Hepatic stellate cell (primary cell): ENCODE data around the gene CACNB2.
"Not testable (repeated sequence)": the region's sequence is repeated elsewhere in the genome, so short reads cannot be mapped to it uniquely, and the experiment has no call there.

Source experiments
- DNase-seq: peaks from one replicate; pipeline ENCODE4 v3.0.0; 2011; ENCODE audit warnings: low spot score

CACNB2 gene

DNA sequence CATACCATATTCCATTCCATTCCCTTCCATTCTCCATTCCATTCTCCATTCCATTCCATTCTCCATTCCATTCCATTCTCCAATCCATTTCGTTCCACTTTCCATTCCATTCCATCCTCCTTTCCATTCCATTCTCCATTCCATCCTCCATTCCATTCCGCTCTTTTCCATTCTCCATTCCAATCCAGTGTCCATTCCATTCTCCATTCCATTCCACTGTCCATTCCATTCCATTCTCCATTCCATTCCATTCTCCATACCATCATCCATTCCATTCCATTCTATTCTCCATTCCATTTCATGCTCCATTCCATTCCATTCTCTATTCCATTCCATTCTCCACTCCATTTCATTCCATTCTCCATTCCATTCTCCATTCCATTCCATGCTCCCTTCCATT is 430.2 kb downstream of the CACNB2 start:
- not testable (repeated sequence) for DNase-seq

DNA sequence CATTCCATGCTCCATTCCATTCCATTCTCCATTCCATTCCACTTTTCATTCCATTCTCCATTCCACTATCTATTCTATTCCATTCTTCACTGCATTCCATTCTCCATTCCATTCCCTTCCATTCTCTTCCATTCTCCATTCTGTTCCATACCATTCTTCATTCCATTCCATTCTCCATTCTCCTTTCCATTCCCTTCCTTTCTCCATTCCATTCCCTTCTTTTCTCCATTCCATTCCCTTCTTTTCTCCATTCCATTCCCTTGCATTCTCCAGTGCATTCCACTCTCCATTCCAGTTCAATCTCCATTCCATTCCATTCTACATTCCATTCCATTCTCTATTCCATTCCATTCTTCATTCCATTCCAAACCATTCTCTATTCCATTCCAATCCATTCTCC is 430.9 kb downstream of the CACNB2 start:
- DNase-seq = no peak

DNA sequence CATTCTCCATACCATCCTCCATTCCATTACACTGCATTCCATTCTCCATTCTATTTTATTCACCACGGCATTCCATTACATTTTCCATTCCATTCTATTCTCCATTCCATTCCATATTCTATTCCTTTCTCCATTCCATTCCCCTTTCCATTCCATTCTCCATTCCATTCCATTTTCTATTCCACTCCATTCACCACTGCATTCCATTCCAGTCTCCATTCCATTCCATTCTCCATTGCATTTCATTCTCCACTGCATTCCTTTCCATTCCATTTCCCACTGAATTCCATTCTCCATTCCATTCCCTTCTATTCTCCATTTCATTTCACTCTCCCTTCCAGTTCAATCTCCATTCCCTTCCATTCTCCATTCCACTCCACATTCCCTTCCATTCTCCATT is 431.6 kb downstream of the CACNB2 start:
- no peak for DNase-seq

DNA sequence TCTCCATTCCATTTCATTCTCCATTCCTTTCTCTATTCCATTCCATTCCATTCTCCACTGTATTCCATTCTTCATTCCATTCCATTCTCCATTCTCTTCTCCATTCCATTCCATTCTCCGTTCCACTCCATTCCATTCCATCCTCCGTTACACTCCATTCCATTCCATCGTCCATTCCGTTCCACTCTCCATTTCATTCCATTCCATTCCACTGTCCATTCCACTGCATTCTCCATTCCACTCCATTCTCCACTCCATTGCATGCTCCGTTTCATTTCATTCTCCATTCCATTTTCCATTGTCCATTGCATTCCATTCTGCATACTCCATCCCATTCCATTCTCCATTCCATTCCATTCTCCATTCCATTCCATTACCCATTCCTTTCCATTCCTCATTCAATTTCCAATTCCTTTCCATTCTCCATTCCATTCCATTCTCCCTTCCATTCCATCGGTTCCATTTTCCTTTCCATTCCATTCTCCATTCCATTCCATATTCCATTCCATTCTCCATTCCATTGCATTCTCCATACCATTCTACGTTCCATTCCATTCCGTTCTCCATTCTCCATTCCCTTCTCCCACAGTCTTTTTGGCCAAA is 432.8 kb downstream of the CACNB2 start:
- no peak for DNase-seq

DNA sequence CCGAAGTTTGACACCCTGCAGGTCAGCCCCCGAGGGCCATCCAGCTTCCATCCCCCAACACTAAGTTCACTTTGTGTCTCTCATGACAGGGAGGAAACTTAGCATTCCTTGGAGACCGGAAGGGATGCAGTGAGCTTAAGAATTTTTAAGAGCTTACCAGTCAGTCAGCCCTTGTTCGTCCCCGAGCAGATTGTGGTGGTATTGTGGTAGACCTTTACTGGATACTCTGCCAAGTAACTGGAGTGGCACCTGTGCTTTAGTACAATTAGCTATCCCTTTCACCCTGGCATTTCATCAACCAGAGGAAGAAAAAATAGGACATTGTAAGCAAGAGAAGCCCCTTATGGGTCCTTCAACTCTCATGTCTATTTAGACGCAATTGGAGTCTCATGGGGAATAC is 436.4 kb downstream of the CACNB2 start:
- DNase-seq = no peak

DNA sequence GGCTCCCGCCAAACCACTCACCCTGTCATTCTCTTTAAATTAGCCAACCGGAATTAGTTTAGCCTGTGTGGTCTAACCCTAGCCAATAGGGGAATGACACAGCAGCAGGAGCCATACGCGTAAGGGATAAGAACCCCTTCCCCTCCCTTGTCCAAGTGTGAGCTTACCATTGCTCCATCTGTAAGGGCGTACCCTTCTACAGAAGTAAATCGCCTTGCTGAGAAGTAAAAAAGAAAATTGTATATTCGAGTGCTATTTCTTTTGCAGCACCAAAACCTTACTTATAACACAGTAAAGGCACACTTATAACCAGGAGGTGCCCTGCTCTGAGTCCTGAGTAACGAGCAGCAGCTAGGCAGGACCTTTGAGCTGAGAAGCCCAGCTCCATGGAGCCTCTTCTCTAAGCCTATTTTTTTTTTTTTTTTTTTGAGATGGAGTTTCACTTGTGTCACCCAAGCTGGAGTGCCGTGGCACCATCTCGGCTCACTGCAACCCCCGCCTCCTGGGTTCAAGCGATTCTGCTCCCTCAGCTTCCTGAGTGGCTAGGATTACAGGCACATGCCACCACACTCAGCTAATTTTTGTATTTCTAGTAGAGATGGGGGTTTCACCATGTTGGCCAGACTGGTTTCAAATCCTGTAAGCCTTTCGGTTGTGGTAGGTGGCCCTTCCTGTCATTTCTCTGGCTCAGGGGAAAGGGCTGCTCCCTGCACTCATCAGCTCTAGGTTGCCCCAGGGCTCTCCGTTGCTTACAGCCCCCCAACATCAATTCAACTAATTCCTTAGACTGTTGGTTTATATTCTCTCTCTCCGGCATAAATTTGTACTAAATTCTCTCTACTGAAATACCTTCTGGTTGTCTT is 437.8 kb downstream of the CACNB2 start:
- no peak for DNase-seq

DNA sequence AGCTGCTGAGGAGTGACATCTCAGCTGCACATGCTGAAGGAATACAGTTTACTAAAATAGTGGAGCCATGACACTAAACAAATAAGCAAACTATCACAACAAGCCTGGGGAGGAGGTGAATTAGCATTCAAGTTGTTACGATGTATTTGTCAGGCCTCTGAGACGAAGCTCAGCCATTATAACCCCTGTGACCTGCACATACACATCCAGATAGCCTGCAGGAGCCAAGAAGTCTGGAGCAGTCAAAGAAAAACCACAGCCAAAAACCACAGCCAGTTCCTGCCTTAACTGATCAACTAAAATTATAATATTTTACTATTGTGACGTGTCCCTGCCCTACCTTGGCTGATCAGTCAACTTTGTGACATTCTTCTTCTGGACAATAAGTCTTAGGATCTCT is 442.6 kb downstream of the CACNB2 start:
- no peak for DNase-seq

DNA sequence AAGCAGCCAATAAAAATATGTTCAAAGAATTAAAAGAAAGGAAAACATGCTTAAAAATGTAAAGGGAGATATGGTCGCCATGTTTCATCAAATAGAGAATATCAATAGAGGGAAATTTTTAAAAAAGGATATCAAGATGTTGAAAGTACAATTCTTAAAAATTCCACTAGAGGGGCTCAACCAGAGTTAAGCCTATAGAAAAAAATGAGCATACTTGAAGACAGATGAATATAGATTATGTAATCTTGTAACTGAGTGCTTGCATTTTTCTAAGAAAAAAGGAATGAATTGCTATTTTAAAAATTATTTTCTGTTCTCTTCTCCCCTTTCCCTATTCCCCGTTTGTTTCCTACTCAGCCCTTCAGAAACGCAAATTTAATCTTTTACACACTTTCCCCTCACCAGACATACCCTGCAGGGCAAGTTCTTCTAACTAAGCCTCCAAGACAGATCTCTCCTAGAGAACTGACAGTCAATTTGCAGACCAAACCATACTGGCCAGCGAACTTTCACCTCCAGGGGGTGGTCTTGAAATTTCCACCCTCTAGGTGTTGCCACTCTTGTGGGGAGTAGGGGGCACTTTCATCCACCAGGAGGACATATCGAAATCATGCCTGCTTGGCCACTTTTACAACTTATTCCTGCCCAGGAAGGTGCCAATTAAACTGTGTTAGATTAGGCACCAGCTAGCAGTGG is 443.5 kb downstream of the CACNB2 start:
- no peak for DNase-seq

DNA sequence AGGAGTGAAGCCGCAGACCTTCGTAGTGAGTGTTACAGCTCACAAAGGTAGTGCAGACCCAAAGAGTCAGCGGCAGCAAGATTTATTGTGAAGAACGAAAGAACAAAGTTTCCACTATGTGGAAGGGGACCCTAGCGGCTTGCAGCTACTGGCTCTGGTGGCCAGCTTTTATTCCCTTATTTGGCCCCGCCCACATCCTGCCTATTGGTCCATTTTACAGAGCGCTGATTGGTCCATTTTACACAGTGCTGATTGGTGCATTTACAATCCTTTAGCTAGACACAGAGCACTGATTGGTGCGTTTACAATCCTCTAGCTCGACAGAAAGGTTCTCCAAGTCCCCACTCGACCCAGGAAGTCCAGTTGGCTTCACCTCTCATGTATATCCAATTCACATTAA is 446.4 kb downstream of the CACNB2 start:
- not testable (repeated sequence) for DNase-seq

DNA sequence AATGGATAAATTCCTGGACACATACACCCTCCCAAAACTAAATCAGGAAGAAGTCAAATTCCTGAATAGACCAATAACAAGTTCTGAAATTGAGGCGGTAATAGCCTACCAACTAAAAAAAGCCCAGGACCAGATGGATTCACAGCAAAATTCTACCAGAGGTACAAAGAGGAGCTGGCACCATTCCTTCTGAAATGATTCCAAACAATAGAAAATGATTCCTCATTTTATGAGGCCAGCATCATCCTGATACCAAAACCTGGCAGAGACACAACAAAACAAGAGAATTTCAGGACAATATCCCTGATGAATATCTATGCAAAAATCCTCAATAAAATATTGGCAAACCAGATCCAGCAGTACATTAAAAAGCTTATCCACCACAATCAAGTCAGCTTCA is 450.9 kb downstream of the CACNB2 start:
- not testable (repeated sequence) for DNase-seq
